Chondrocyte (in vitro differentiated cells): ENCODE measurements around the gene CHN1. TPM values are rescaled to one million over a fixed set of nuclear protein-coding genes. Genes with fewer than 3 reads are reported as not detected.

Source experiments
- DNase-seq: peaks from one replicate; pipeline ENCODE4 v3.0.0; 2021; ENCODE audit warnings: mixed read lengths, low spot score
- H3K27ac Mint-ChIP-seq: one replicate; pipeline ENCODE4 v1.8.0; 2021; ENCODE audit warnings: mild to moderate bottlenecking, moderate library complexity, mixed read lengths; ENCODE audit not compliant: unreplicated experiment
- H3K27me3 Mint-ChIP-seq: 2 replicates; pipeline ENCODE4 v1.8.0; 2021; ENCODE audit warnings: low read depth, mixed read lengths
- H3K36me3 Mint-ChIP-seq: 2 replicates; pipeline ENCODE4 v1.8.0; 2021; ENCODE audit warnings: low read depth, mixed read lengths
- H3K4me1 Mint-ChIP-seq: 2 replicates; pipeline ENCODE4 v1.8.0; 2021; ENCODE audit warnings: low read depth, mild to moderate bottlenecking, mixed read lengths
- H3K4me3 Mint-ChIP-seq: one replicate; pipeline ENCODE4 v1.8.0; 2021; ENCODE audit warnings: mild to moderate bottlenecking, moderate library complexity, mixed read lengths; ENCODE audit not compliant: unreplicated experiment
- H3K9me3 Mint-ChIP-seq: 2 replicates; pipeline ENCODE4 v1.8.0; 2021; ENCODE audit warnings: low read depth, mixed read lengths
- total RNA-seq: library from RNA; stranded (reverse); gene quantifications from 3 replicates; pipeline ENCODE4 v1.2.1, GENCODE V29; 2021
- TF ChIP-seq, protein P1 (sequence below): fragments of 200-600 bp; sonication (generic); IDR thresholded peaks from 2 replicates; pipeline ENCODE4 v1.5.0; 2021; ENCODE audit warnings: antibody characterized with exemption, mild to moderate bottlenecking, moderate library complexity

Gene CHN1
- total RNA-seq, 1 donor from 2014 or later, result 23.1 TPM

DNA sequence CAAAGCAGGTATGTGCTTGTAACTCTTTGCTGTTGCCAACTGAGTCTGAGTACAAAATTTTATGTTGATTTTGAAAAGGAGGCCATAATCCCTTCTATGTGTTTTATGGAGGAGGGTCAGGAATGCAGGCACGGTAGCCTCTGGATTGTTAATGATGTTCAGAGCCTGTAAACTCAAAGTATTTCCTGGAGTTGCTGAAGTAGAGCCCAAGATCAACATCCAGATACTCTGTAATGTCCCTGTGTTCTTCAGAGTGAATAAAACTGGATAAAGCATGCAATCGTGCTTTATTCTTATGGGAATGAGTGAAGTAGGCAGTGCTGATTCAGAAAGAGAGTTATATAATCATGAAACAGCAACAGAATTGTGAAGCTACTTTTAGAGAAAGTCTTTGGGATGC is 179.1 kb downstream of the CHN1 start:
- Mint-ChIP-seq H3K36me3 (peaks cover 4% of the 10 kb centered on the region), H3K27ac (peak overlapping the region; percentile 63), H3K4me3 (no peak overlapping the region), H3K4me1 (peaks cover 40% of the 10 kb centered on the region), H3K9me3 (no peaks in the 10 kb centered on the region), H3K27me3 (no peaks in the 10 kb centered on the region)
- DNase-seq, result no peak
- TF ChIP-seq, protein P1, sequence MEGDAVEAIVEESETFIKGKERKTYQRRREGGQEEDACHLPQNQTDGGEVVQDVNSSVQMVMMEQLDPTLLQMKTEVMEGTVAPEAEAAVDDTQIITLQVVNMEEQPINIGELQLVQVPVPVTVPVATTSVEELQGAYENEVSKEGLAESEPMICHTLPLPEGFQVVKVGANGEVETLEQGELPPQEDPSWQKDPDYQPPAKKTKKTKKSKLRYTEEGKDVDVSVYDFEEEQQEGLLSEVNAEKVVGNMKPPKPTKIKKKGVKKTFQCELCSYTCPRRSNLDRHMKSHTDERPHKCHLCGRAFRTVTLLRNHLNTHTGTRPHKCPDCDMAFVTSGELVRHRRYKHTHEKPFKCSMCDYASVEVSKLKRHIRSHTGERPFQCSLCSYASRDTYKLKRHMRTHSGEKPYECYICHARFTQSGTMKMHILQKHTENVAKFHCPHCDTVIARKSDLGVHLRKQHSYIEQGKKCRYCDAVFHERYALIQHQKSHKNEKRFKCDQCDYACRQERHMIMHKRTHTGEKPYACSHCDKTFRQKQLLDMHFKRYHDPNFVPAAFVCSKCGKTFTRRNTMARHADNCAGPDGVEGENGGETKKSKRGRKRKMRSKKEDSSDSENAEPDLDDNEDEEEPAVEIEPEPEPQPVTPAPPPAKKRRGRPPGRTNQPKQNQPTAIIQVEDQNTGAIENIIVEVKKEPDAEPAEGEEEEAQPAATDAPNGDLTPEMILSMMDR, result no peak

DNA sequence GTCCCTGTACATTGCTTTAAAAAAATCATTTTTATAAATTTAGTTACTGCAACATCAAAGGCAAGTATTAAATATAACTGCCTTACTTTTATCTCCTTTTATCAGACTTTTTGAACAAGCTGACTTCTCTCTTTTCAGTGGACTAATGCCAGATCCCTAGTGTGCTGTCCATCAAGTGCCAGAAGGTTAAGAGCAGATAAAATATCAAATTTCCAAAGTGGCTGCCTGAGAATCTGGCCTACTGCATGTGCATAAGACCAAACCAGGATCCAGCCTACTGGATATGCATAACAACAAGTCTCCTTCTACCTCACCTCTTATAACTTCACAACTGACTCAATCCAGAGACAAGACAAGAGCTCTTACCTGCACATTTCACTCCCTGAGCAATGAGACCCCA is 181.1 kb downstream of the CHN1 start:
- peaks cover 9% of the 10 kb centered on the region for H3K36me3 Mint-ChIP-seq
- no peaks in the 10 kb centered on the region for H3K9me3 Mint-ChIP-seq
- TF ChIP-seq, protein P1, result no peak
- H3K27me3 Mint-ChIP-seq, result no peaks in the 10 kb centered on the region
- H3K27ac Mint-ChIP-seq, result no peak overlapping the region
- no peak overlapping the region for H3K4me3 Mint-ChIP-seq
- DNase-seq, result no peak
- peaks cover 34% of the 10 kb centered on the region for H3K4me1 Mint-ChIP-seq

GRCh38 chr2:174821628-174822027 is 183.6 kb downstream of the CHN1 start:
- DNase-seq, result no peak
- H3K27ac Mint-ChIP-seq, result no peak overlapping the region
- H3K4me1 Mint-ChIP-seq, result peaks cover 20% of the 10 kb centered on the region
- H3K9me3 Mint-ChIP-seq, result no peaks in the 10 kb centered on the region
- TF ChIP-seq, protein P1, result no peak
- peaks cover 9% of the 10 kb centered on the region for H3K36me3 Mint-ChIP-seq
- H3K27me3 Mint-ChIP-seq, result no peaks in the 10 kb centered on the region
- H3K4me3 Mint-ChIP-seq, result no peak overlapping the region

- Mint-ChIP-seq H3K9me3 (no peaks in the 10 kb centered on the region), H3K27me3 (no peaks in the 10 kb centered on the region), H3K4me3 (no peak overlapping the region), H3K36me3 (peaks cover 10% of the 10 kb centered on the region), H3K27ac (no peak overlapping the region), H3K4me1 (peaks cover 15% of the 10 kb centered on the region)
- TF ChIP-seq, protein P1, result no peak
- DNase-seq, result no peak
These were observed 184.8 kb downstream of the CHN1 start for GRCh38 chr2:174820361-174820760.

GRCh38 chr2:174815526-174815925 is 189.7 kb downstream of the CHN1 start:
- TF ChIP-seq, protein P1, result no peak
- Mint-ChIP-seq H3K27ac (peak overlapping the region; percentile 36), H3K9me3 (no peaks in the 10 kb centered on the region), H3K4me3 (no peak overlapping the region), H3K36me3 (peaks cover 12% of the 10 kb centered on the region), H3K27me3 (no peaks in the 10 kb centered on the region), H3K4me1 (peaks cover 5% of the 10 kb centered on the region)
- no peak for DNase-seq
